ENCODE data around the gene PRKN.

DNA sequence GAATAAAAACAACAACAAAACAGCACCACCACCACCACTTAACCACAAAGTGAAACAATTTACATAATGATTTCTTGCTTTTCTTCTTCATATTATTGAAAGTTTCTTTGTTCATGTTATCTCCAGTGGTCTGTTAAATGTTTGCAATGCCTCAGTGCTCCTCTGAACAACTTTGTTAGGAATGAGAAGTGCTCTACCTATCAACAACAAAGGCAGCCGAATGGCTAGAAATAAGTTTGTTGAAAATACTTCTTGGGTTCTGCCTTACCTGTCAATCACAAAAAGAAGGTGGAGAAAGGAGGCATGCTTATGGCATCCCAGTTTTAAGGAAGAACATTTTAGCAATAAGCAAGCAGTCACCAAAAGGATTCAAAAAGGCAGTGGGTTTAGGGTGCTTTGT is 490.2 kb downstream of the PRKN start:
- TF ChIP-seq, protein P1, sequence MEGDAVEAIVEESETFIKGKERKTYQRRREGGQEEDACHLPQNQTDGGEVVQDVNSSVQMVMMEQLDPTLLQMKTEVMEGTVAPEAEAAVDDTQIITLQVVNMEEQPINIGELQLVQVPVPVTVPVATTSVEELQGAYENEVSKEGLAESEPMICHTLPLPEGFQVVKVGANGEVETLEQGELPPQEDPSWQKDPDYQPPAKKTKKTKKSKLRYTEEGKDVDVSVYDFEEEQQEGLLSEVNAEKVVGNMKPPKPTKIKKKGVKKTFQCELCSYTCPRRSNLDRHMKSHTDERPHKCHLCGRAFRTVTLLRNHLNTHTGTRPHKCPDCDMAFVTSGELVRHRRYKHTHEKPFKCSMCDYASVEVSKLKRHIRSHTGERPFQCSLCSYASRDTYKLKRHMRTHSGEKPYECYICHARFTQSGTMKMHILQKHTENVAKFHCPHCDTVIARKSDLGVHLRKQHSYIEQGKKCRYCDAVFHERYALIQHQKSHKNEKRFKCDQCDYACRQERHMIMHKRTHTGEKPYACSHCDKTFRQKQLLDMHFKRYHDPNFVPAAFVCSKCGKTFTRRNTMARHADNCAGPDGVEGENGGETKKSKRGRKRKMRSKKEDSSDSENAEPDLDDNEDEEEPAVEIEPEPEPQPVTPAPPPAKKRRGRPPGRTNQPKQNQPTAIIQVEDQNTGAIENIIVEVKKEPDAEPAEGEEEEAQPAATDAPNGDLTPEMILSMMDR (IDR thresholded peaks at IDR 0.05), result no peak
- no peak for TF ChIP-seq POLR2A (IDR thresholded peaks at IDR 0.05)
